Mucosa of descending colon (tissue), 3 donors: ENCODE results near the gene TTLL8. TPM values are rescaled to one million over a fixed set of nuclear protein-coding genes. Genes with fewer than 3 reads are reported as not detected.

Experiments
- ATAC-seq: fragments of 200-7000 bp; cut with Tn5 transposase; one replicate; pipeline ENCODE4 v1.9.1; 2020; ENCODE audit warnings: mild to moderate bottlenecking, moderate library complexity
- DNase-seq, 3 donors: peaks; one replicate each; pipeline ENCODE4 v3.0.0-alpha.2; 2020
- H3K36me3 ChIP-seq: fragments of 200-600 bp; one replicate; pipeline ENCODE4 v1.8.0; 2021; ENCODE audit warnings: low read depth, mild to moderate bottlenecking
- H3K4me1 ChIP-seq: fragments of 200-600 bp; one replicate; pipeline ENCODE4 v1.8.0; 2021; ENCODE audit warnings: low read depth, mild to moderate bottlenecking
- H3K4me3 ChIP-seq: fragments of 200-600 bp; one replicate; pipeline ENCODE4 v1.8.0; 2021; ENCODE audit warnings: mild to moderate bottlenecking
- H3K9me3 ChIP-seq: fragments of 200-600 bp; one replicate; pipeline ENCODE4 v1.8.0; 2021; ENCODE audit warnings: mild to moderate bottlenecking
- CTCF ChIP-seq: fragments of 200-600 bp; IDR thresholded peaks from one replicate; pipeline ENCODE4 v1.8.0; 2022; ENCODE audit warnings: antibody characterized with exemption, mild to moderate bottlenecking
- intact Hi-C, 2 donors: fragments of 100-400 bp; cut with DNase I in 1 of 2; cut with micrococcal nuclease in 1 of 2; formaldehyde crosslinking; loops; one replicate each; pipeline versions ENCODE4 v1.11.0 to v1.11.1; 2022; cut with DNase I, micrococcal nuclease
- total RNA-seq, 3 donors: library from RNA; stranded (reverse); fragmentation: NEBNext Ultra II Directional in 2 of 3; extraction: Animal tissue kit (Norgen Biotek cat#: 25700) in 2 of 3; gene quantifications; one replicate each; pipeline versions ENCODE4 v1.2.1 to v1.2.4, GENCODE V29; 2021 to 2023
- donor health status: DM: no; HTN: no; CAD: no; lungs with moderate emphysema.
- donor health status: DM: no; HTN: no; CAD: no.
- donor health status: DM: no; HTN: yes; CAD: no.

TTLL8 gene
- total RNA-seq, 3 donors from 2014 or later: not detected

- ATAC-seq: no peak
- Histone ChIP-seq H3K4me1 (peaks cover 13% of the 10 kb centered on the region), H3K9me3 (no peaks in the 10 kb centered on the region), H3K4me3 (no peak overlapping the region), H3K36me3 (no peaks in the 10 kb centered on the region)
- DNase-seq: no peak
- TF ChIP-seq CTCF: no peak
- intact Hi-C loops: no loop called here
These were observed 46.5 kb downstream of the TTLL8 start for GRCh38 chr22:50011447-50012210.

- intact Hi-C loops: no loop called here
- H3K36me3 ChIP-seq: no peaks in the 10 kb centered on the region
- H3K9me3 ChIP-seq: no peaks in the 10 kb centered on the region
- DNase-seq (peak in 2 of 3 donors; percentile 25 to 51), ATAC-seq (no peak)
- no peak for TF ChIP-seq CTCF
- H3K4me3 ChIP-seq: no peak overlapping the region
- peaks cover 13% of the 10 kb centered on the region for H3K4me1 ChIP-seq
These were observed 47.2 kb downstream of the TTLL8 start for GRCh38 chr22:50010676-50011446.

GRCh38 chr22:50009765-50010675 lies 48.1 kb downstream of the TTLL8 start:
- intact Hi-C loops: no loop called here
- no peaks in the 10 kb centered on the region for H3K9me3 ChIP-seq
- H3K4me1 ChIP-seq: peaks cover 12% of the 10 kb centered on the region
- no peak for ATAC-seq
- H3K4me3 ChIP-seq: no peak overlapping the region
- DNase-seq: peak in 2 of 3 donors; percentile 26 to 46
- no peaks in the 10 kb centered on the region for H3K36me3 ChIP-seq
- TF ChIP-seq CTCF: no peak

- Histone ChIP-seq H3K9me3 (no peaks in the 10 kb centered on the region), H3K36me3 (no peaks in the 10 kb centered on the region), H3K4me1 (peaks cover 8% of the 10 kb centered on the region), H3K4me3 (no peak overlapping the region)
- DNase-seq (no peak), ATAC-seq (no peak)
- intact Hi-C loops: no loop called here
- no peak for TF ChIP-seq CTCF
These were observed 48.8 kb downstream of the TTLL8 start for GRCh38 chr22:50009251-50009650.

GRCh38 chr22:50008151-50009040 lies 49.7 kb downstream of the TTLL8 start:
- Histone ChIP-seq H3K4me1 (peaks cover 8% of the 10 kb centered on the region), H3K36me3 (no peaks in the 10 kb centered on the region), H3K9me3 (no peaks in the 10 kb centered on the region), H3K4me3 (no peak overlapping the region)
- TF ChIP-seq CTCF: no peak
- DNase-seq (peak in 1 of 3 donors; percentile 30), ATAC-seq (no peak)
- intact Hi-C loops: no loop called here
